HG03097 (cell line): Measurements from ENCODE around the gene RETREG3.
"Not testable (repeated sequence)": the region's sequence is repeated elsewhere in the genome, so short reads cannot be mapped to it uniquely, and the experiment has no call there.

ENCODE experiments used
- ATAC-seq: cut with Tn5 transposase; IDR thresholded peaks from one replicate; pipeline ENCODE4 v1.9.1; 2021; ENCODE audit not compliant: unreplicated experiment, low FRiP score

Gene RETREG3

DNA sequence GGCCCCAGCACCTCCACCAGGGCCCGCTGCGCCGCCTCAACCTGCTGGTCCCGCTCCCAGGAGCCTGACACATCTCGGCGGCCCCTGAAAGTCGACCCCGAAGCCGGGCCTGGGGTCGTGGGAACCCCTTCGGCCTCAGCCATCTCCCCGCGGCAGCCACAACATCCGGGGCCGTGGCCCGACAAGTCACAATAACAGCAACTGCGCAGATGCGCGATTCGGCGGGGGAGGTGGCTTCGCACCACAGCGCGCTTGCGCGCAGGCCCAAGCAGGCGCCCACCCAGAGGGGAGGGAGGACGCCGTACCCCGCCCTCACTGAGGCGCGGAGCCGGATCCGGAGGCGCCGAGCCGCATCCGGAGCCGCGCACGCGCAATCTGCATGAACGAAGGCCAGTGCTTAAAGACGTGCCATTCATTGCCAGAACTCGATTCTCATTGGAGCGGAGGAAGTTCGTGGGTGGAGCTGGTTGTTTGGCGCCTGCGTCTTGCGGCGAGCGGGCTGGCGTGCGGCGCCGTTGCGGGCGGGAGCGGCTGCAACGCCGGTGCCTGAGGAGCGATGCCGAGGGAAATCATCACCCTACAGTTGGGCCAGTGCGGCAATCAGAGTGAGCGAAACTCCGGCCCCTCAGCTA lies at the start of gene RETREG3, which contains the start of gene TUBG1:
Gene RETREG3, minus strand, starts transcription at position 193 of the 632 bp plus-strand sequence. Its CDS starts 50 bp downstream, at position 143.
Gene TUBG1, plus strand, starts transcription at position 502 of the 632 bp plus-strand sequence. Its CDS starts 55 bp downstream, at position 557.
- peak; percentile 84 for ATAC-seq

- no peak for ATAC-seq
Measured at GRCh38 chr17:42657824-42658588, 48.8 kb upstream of the RETREG3 start.

- ATAC-seq: no peak
Measured at GRCh38 chr17:42655528-42655927, 46.4 kb upstream of the RETREG3 start.

GRCh38 chr17:42653179-42654124 lies 44.3 kb upstream of the RETREG3 start:
- no peak for ATAC-seq

- ATAC-seq: no peak
Measured at GRCh38 chr17:42651392-42651791, 42.2 kb upstream of the RETREG3 start.

GRCh38 chr17:42647778-42648177 lies 38.6 kb upstream of the RETREG3 start:
- ATAC-seq: no peak

- no peak for ATAC-seq
Measured at GRCh38 chr17:42642336-42642735, 33.2 kb upstream of the RETREG3 start.

- ATAC-seq: no peak
Measured at GRCh38 chr17:42640121-42640520, 30.9 kb upstream of the RETREG3 start.

DNA sequence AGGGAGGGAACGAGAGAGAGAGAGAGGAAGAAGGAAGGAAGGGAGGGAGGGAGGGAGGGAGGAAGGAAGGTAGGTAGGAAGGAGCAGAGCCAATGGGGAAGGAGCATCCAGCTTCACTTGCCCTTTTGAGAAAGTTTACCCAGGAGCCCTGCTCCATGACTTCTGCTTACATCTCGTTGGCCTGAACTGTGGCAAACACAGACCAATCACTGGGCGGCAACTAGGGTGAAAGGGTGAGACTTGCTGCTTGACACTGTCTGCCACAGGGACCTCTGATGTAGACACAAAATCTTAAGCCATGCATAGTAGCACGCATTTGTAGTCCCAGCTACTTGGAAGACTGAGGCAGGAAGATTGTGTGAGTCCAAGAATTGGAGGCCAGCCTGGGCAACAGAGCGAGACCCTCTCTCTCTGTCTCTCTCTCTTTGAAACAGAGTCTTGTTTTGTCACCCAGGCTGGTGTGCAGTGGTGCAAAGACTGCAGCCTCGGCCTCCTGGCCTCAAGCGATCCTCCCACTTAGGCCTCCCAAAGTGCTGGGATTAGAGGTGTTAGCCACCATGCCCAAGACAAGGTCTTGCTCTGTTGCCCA lies 30.4 kb upstream of the RETREG3 start:
- no peak for ATAC-seq

DNA sequence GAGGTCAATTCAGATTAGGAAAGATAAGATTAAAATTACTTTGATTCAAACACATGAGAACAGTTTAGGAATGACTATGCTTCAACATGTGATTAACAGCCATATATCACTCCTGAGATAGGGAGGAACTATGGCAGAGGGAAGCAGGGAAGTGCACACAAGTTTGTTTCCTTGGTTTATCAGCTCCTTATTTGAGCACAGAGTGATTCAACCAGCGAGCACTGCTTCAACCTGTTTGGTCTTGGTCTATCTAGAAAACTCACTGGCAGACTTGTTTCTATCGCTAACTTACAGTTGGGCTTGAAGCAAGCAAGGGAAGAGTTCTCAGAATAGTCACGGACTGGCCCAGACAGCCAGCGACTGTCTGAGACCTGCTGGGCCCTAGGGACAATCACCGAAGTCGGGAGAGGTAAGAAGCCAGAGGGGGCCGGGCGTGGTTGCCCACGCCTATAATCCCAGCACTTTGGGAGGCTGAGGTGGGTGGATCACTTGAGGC lies 23.8 kb upstream of the RETREG3 start:
- no peak for ATAC-seq

GRCh38 chr17:42629411-42630009 lies 20.3 kb upstream of the RETREG3 start:
- no peak for ATAC-seq

DNA sequence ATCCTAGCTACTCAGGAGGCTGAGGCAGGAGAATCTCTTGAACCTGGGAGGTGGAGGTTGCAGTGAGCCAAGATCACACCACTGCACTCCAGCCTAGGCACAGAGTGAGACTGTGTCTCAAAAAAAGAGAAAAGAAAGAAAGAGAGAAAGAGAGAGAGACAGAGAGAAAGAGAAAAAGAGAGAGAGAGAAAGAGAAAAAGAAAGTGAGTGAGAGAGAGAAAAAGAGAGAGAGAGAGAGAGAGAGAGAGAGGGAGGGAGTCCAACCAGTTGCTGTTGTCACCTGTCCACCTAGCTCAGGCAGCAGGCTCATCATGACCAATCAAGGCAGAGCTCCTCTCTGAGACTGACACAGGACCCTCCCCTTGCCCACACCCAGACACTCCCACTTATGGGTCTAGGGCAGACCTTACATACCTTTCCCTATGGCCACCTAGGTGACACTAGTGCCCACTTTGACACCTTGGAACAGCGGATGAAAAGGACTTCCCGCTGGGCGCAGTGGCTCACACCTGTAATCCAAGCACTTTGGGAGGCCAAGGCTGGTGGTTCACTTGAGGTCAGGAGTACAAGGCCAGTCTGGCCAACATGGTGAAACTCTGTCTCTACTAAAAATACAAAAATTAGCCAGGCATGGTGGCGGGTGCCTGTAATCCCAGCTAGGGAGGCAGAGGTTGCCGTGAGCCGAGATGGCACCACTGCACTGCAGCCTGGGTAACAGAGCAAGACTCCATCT lies 18.0 kb upstream of the RETREG3 start:
- not testable (repeated sequence) for ATAC-seq

DNA sequence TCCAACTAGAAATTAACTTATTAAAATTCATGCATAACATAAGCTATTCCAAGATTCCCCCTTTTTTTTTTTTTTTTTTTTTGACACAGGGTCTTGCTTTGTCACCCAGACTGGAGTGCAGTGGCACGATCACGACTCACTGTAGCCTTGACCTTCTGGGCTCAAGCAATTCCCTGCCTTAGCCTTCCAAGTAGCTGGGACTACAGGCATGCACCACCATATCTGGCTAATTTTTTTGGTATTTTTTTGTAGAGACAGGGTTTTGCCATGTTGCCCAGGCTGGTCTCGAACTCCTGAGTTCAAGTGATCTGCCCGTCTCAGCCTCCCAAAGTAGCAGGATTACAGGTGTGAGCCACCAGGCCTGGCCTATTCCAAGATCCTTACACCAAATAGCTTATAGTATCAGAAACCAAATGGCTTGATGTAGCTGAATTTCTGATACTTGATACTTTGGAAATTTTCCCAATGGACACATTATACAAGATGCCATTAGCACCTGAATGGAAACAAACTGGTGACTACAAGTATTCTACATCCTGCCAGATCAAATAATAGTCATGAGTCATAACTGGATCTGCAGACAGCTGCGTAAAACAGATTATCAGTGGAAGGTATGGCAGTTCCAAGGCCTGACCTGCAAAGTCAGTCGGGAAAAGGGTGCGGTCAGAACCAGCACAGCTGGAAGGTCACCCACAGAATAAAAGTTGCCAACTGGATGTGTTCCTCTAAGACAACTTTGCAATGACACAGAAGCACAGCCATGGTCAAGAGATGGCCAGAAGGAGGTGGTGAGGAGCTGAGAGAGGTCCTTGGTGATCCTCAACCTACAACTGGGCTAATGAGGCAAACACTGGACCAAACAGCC lies 14.8 kb upstream of the RETREG3 start:
- no peak for ATAC-seq

DNA sequence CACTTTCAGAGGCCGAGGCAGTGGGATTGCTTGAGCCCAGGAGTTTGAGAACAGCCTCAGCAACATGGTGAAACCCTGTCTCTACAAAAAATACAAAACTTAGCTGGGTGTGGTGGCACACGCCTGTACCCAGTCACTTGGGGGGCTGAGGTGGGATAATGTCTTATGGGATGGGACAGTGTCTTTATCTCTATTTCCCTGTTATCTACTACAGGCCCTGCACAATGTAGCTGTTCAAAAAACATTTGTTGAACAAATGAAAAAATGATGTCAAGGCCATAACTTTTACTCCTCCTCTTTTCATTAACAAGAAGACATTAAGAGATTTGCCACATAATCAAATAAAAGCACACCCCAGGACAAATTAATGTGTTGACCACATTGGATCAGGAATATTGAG lies 14.1 kb upstream of the RETREG3 start:
- ATAC-seq: no peak

DNA sequence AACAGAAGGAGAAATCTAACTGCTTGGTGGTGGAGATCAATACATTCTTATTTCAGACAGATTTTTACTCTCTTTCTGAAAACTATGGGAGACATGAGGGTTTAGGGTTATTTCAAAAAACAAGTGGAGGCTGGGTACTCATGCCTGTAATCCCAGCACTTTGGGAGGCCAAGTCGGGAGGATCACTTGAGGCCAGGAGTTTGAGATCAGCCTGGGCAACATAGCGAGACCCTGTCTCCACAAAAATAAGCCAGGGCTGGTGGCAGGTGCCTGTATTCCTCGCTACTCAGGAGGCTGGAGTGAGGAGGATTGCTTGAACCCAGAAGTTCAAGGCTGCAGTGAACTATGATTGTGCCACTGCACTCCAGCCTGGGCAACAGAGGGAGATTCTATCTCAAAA lies 12.8 kb upstream of the RETREG3 start:
- ATAC-seq: not testable (repeated sequence)

DNA sequence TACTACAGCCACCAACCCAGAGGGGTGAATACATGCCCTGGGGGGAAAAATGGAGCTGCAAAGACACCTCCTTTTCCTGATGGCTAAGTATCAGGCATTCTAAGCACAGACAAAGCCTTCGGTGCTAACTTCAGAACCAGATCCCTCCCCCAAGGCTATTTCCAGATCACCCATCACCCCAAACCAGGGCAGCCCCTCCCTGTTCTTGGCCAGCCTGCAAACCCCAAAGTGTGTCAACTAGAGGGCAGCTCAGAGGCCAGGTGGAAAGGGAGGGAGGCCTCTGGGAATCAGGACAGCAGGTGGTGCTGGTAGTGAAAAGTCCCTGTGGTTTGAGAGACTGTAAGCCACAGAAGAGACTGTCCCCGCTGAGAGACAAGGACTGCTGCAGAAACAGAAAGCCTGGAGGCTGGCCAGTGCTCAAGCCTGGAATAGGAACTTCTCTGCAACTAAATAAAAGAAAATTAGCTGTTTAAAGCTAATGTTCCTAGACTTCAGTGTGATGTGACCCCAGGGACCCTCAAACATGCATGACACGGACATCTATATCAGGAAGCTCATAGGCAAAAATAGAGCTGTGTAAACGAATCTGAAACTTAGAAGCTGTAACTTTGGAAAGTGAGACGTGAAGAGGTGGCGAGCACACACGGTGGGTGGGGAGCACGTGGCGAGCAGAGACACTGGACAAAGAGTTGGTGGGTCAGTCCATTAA lies 9.4 kb upstream of the RETREG3 start:
- peak; percentile 74 for ATAC-seq

- ATAC-seq: peak; percentile 16
Measured at GRCh38 chr17:42617956-42618431, 8.8 kb upstream of the RETREG3 start.
